Measurements from ENCODE around the gene ACTN2. TPM values are rescaled to one million over a fixed set of nuclear protein-coding genes. Genes with fewer than 3 reads are reported as not detected.

ACTN2 gene
- total and polyA plus RNA-seq, 4 donors = 0.81 to 6.6 (median 3.0) TPM

DNA sequence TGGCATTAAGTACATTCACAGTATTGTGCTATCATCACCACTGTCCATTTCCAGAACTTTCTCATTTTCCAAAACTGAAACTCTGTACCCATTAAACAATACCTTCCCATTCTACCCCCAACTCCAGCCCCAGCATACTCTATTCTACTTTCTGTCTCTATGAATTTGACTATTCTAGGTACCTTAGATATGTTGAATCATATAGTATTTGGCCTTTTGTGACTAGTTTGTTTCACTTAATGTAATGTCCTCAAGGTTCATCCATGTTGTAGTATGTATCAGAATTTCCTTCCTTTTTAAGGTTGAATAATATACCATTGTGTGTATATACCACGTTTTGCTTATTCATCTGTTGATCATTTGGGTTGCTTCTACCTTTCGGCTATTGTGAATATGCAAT is 120.3 kb downstream of the ACTN2 start:
- ATAC-seq (ENCODE audit: insufficient read depth, low FRiP score) = no peak
- Histone ChIP-seq H3K4me1 (ENCODE audit: control insufficient read depth in 5 of 5, insufficient read depth in 5 of 5, low read length in 5 of 5) (peaks cover 2 to 36% (median 12%) of the 10 kb centered on the region in 5 donors), H3K36me3 (ENCODE audit: control insufficient read depth in 4 of 4, insufficient read depth in 4 of 4, low read length in 4 of 4) (peaks cover 7 to 17% (median 12%) of the 10 kb centered on the region in 4 donors), H3K9me3 (ENCODE audit: control insufficient read depth in 4 of 4, insufficient read depth in 3 of 4, low read length in 3 of 4) (no peaks in the 10 kb centered on the region), H3K27ac (ENCODE audit: low read depth in 1 of 2, low read length in 1 of 2) (no peak overlapping the region), H3K9ac (ENCODE audit: insufficient read depth in 1 of 2, low read length in 2 of 2) (no peak overlapping the region), H3K4me3 (no peak overlapping the region), H3K27me3 (ENCODE audit: control insufficient read depth in 3 of 3, insufficient read depth in 3 of 3, low read length in 2 of 3) (no peaks in the 10 kb centered on the region)
- TF ChIP-seq, protein P1, sequence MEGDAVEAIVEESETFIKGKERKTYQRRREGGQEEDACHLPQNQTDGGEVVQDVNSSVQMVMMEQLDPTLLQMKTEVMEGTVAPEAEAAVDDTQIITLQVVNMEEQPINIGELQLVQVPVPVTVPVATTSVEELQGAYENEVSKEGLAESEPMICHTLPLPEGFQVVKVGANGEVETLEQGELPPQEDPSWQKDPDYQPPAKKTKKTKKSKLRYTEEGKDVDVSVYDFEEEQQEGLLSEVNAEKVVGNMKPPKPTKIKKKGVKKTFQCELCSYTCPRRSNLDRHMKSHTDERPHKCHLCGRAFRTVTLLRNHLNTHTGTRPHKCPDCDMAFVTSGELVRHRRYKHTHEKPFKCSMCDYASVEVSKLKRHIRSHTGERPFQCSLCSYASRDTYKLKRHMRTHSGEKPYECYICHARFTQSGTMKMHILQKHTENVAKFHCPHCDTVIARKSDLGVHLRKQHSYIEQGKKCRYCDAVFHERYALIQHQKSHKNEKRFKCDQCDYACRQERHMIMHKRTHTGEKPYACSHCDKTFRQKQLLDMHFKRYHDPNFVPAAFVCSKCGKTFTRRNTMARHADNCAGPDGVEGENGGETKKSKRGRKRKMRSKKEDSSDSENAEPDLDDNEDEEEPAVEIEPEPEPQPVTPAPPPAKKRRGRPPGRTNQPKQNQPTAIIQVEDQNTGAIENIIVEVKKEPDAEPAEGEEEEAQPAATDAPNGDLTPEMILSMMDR (IDR thresholded peaks at IDR 0.05; ENCODE audit: control extremely low read depth, extremely low read depth) = no peak
- 89 to 94% methylated on average over 2 of the region's 2 CpGs for WGBS, 2 donors
- DNase-seq = no peak

DNA sequence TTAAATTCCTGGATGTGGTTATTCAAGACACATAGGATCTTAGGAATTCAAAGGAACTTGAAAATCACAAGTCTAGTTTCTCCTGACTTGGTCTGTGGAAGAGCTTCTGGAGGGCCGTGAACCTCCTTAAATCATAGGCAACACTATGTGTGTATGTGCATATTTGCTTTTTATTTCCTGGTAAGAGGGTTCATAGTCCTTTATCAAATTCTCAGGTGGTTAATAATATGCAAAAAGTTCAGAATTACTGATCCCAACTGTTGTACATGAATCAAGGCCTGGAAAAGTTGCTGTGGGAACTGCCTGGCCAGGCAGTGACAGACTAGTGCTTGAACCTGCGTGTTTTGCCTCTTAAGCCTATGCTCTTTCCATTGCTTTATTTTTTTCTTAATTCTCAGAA is 121.7 kb downstream of the ACTN2 start:
- peak overlapping the region in 1 of 2 donors; percentile 17 for H3K9ac ChIP-seq (ENCODE audit: insufficient read depth in 1 of 2, low read length in 2 of 2)
- H3K4me3 ChIP-seq = no peak overlapping the region
- H3K9me3 ChIP-seq (ENCODE audit: control insufficient read depth in 4 of 4, insufficient read depth in 3 of 4, low read length in 3 of 4) = no peaks in the 10 kb centered on the region
- peaks cover 2 to 24% (median 12%) of the 10 kb centered on the region in 5 donors for H3K4me1 ChIP-seq (ENCODE audit: control insufficient read depth in 5 of 5, insufficient read depth in 5 of 5, low read length in 5 of 5)
- ATAC-seq (ENCODE audit: insufficient read depth, low FRiP score) (no peak), DNase-seq (no peak)
- TF ChIP-seq, protein P1 (IDR thresholded peaks at IDR 0.05; ENCODE audit: control extremely low read depth, extremely low read depth) = no peak
- H3K27ac ChIP-seq (ENCODE audit: low read depth in 1 of 2, low read length in 1 of 2) = no peak overlapping the region
- peaks cover 11 to 24% (median 19%) of the 10 kb centered on the region in 4 donors for H3K36me3 ChIP-seq (ENCODE audit: control insufficient read depth in 4 of 4, insufficient read depth in 4 of 4, low read length in 4 of 4)
- no peaks in the 10 kb centered on the region for H3K27me3 ChIP-seq (ENCODE audit: control insufficient read depth in 3 of 3, insufficient read depth in 3 of 3, low read length in 2 of 3)
- WGBS, 2 donors = 81 to 82% methylated on average over 2 of the region's 2 CpGs

DNA sequence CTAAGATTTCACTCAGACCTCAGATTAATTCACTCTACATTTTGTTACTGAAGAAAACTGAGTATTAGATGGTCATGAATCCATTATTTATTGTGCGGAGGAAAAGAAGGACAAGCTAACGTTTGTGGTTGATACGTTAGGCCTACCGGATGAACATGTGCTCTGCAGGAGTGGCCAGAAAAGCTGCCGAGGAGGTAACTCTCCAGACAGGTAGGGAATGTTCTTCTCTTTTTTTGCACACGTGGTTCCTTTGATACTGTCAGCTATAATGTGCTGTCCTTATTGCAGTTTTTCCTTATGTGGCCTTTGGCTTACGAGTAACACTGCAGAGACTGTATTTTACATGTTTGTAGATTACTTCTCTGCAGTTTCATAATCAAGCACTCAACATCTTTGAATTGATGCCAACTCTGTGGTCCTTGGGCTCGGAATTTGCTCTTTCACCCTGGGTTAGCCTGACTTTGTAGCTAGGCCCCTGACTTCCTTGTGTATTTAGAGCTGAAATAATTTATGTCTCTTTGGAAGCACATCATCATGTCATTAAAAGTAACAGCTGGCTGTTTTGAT is 122.3 kb downstream of the ACTN2 start:
- Histone ChIP-seq H3K27me3 (ENCODE audit: control insufficient read depth in 3 of 3, insufficient read depth in 3 of 3, low read length in 2 of 3) (no peaks in the 10 kb centered on the region), H3K4me1 (ENCODE audit: control insufficient read depth in 5 of 5, insufficient read depth in 5 of 5, low read length in 5 of 5) (peaks cover 2 to 21% (median 12%) of the 10 kb centered on the region in 5 donors), H3K36me3 (ENCODE audit: control insufficient read depth in 4 of 4, insufficient read depth in 4 of 4, low read length in 4 of 4) (peaks cover 12 to 25% (median 20%) of the 10 kb centered on the region in 4 donors), H3K9me3 (ENCODE audit: control insufficient read depth in 4 of 4, insufficient read depth in 3 of 4, low read length in 3 of 4) (no peaks in the 10 kb centered on the region), H3K9ac (ENCODE audit: insufficient read depth in 1 of 2, low read length in 2 of 2) (peak overlapping the region in 1 of 2 donors; percentile 17), H3K4me3 (no peak overlapping the region), H3K27ac (ENCODE audit: low read depth in 1 of 2, low read length in 1 of 2) (peak overlapping the region in 1 of 2 donors; percentile 40)
- TF ChIP-seq, protein P1 (IDR thresholded peaks at IDR 0.05; ENCODE audit: control extremely low read depth, extremely low read depth) = no peak
- DNase-seq (peak; percentile 18 to 64 (median 57)), ATAC-seq (ENCODE audit: insufficient read depth, low FRiP score) (no peak)
- 57 to 59% methylated on average over 8 of the region's 8 CpGs for WGBS, 2 donors
